ENCODE data around the gene METTL22.

METTL22 gene, protein sequence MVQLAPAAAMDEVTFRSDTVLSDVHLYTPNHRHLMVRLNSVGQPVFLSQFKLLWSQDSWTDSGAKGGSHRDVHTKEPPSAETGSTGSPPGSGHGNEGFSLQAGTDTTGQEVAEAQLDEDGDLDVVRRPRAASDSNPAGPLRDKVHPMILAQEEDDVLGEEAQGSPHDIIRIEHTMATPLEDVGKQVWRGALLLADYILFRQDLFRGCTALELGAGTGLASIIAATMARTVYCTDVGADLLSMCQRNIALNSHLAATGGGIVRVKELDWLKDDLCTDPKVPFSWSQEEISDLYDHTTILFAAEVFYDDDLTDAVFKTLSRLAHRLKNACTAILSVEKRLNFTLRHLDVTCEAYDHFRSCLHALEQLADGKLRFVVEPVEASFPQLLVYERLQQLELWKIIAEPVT

GRCh38 chr16:8621572-8622314 lies at the start of gene METTL22:
Gene METTL22, plus strand, starts transcription at chr16:8621698. Its CDS starts 3,968 bp downstream, at chr16:8625666.
- peak within 1 kb of the TSS; percentile 90 for H3K27ac ChIP-seq (ENCODE audit: low read length)
- no peaks in the 10 kb centered on the region for H3K27me3 ChIP-seq (ENCODE audit: low read depth, low read length)
- H3K36me3 ChIP-seq (ENCODE audit: control insufficient read depth in 1 of 2, insufficient read depth in 2 of 2, low read length in 2 of 2): peaks cover 9 to 13% of the 10 kb centered on the region in 2 donors
- H3K4me3 ChIP-seq (ENCODE audit: low read depth in 1 of 2, low read length in 2 of 2): peak within 1 kb of the TSS; percentile 96 to 97
- H3K4me1 ChIP-seq (ENCODE audit: control insufficient read depth in 1 of 2, insufficient read depth in 2 of 2, low read length in 2 of 2): peaks cover 0 to 17% of the 10 kb centered on the region in 2 donors
- H3K9me3 ChIP-seq (ENCODE audit: control insufficient read depth in 1 of 2, low read length in 2 of 2): no peaks in the 10 kb centered on the region

- no peak overlapping the region for H3K4me3 ChIP-seq (ENCODE audit: low read depth in 1 of 2, low read length in 2 of 2)
- H3K4me1 ChIP-seq (ENCODE audit: control insufficient read depth in 1 of 2, insufficient read depth in 2 of 2, low read length in 2 of 2): no peaks in the 10 kb centered on the region
- peaks cover 5% of the 10 kb centered on the region for H3K27me3 ChIP-seq (ENCODE audit: low read depth, low read length)
- no peak overlapping the region for H3K27ac ChIP-seq (ENCODE audit: low read length)
- no peaks in the 10 kb centered on the region for H3K36me3 ChIP-seq (ENCODE audit: control insufficient read depth in 1 of 2, insufficient read depth in 2 of 2, low read length in 2 of 2)
- H3K9me3 ChIP-seq (ENCODE audit: control insufficient read depth in 1 of 2, low read length in 2 of 2): no peaks in the 10 kb centered on the region
Observed at GRCh38 chr16:8572063-8572918, 49.2 kb upstream of the METTL22 start.

DNA sequence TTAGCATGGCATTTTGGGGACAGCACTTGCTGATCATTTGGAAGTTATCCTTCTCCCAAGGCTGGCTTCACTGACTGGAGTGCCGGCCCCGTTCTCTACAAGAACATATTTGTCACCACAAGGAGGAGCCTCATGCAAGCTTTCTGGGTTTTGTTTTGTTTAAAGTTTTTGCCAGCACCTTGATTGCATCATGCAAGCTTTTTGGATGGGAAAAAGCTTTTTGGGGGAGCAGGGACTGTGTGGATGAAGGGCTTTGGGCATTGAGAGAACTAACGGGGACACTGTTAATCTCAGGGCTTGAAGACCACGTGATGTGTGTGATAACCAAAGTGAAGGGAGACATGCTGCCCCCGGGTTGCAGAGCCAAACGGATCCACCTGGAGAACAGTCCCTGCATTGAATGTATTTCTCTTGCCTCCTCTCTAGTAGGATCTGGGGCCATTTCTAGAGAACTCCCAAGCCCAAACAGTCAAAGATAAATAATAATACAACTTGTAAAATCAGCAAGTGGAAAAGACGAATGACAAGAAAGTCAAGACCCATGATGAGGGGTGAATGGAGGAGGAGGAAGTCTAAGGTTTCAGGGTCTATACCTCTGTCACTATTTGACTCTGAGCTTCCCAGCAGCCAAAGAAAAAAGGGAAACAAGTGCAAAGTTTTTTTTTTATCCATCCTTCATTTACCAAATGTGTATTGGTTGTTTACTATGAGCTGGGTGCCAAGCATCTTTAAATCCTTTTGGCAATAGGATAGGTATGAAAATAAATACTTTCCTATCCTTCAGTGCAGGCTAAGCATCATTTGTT lies 48.4 kb upstream of the METTL22 start:
- Histone ChIP-seq H3K4me3 (ENCODE audit: low read depth in 1 of 2, low read length in 2 of 2) (no peak overlapping the region), H3K4me1 (ENCODE audit: control insufficient read depth in 1 of 2, insufficient read depth in 2 of 2, low read length in 2 of 2) (no peaks in the 10 kb centered on the region), H3K27ac (ENCODE audit: low read length) (no peak overlapping the region), H3K27me3 (ENCODE audit: low read depth, low read length) (peaks cover 5% of the 10 kb centered on the region), H3K36me3 (ENCODE audit: control insufficient read depth in 1 of 2, insufficient read depth in 2 of 2, low read length in 2 of 2) (no peaks in the 10 kb centered on the region), H3K9me3 (ENCODE audit: control insufficient read depth in 1 of 2, low read length in 2 of 2) (no peaks in the 10 kb centered on the region)

DNA sequence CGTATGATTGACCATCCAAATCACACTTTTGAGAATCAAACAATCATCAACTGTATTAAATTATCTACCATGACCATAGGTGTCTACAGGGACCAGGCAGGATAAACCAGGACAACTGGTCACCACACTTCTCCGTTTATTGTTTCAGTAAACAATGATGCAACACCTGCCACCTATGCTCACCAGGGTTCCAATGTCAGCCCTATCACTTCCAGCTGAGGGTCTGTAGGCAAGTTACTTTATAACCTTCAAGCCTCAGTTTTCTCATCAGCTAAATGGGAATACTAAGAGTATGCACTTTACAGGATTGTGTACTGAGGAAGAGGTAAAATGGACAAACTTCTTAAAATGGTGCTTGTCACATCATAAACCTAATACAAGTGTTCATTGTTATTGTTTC lies 46.1 kb upstream of the METTL22 start:
- H3K9me3 ChIP-seq (ENCODE audit: control insufficient read depth in 1 of 2, low read length in 2 of 2): no peaks in the 10 kb centered on the region
- H3K4me3 ChIP-seq (ENCODE audit: low read depth in 1 of 2, low read length in 2 of 2): no peak overlapping the region
- H3K27me3 ChIP-seq (ENCODE audit: low read depth, low read length): no peaks in the 10 kb centered on the region
- H3K27ac ChIP-seq (ENCODE audit: low read length): no peak overlapping the region
- no peaks in the 10 kb centered on the region for H3K36me3 ChIP-seq (ENCODE audit: control insufficient read depth in 1 of 2, insufficient read depth in 2 of 2, low read length in 2 of 2)
- H3K4me1 ChIP-seq (ENCODE audit: control insufficient read depth in 1 of 2, insufficient read depth in 2 of 2, low read length in 2 of 2): no peaks in the 10 kb centered on the region

- no peak overlapping the region for H3K27ac ChIP-seq (ENCODE audit: low read length)
- no peaks in the 10 kb centered on the region for H3K36me3 ChIP-seq (ENCODE audit: control insufficient read depth in 1 of 2, insufficient read depth in 2 of 2, low read length in 2 of 2)
- no peaks in the 10 kb centered on the region for H3K4me1 ChIP-seq (ENCODE audit: control insufficient read depth in 1 of 2, insufficient read depth in 2 of 2, low read length in 2 of 2)
- no peaks in the 10 kb centered on the region for H3K27me3 ChIP-seq (ENCODE audit: low read depth, low read length)
- H3K4me3 ChIP-seq (ENCODE audit: low read depth in 1 of 2, low read length in 2 of 2): no peak overlapping the region
- H3K9me3 ChIP-seq (ENCODE audit: control insufficient read depth in 1 of 2, low read length in 2 of 2): no peaks in the 10 kb centered on the region
Observed at GRCh38 chr16:8576141-8577004, 45.1 kb upstream of the METTL22 start.

DNA sequence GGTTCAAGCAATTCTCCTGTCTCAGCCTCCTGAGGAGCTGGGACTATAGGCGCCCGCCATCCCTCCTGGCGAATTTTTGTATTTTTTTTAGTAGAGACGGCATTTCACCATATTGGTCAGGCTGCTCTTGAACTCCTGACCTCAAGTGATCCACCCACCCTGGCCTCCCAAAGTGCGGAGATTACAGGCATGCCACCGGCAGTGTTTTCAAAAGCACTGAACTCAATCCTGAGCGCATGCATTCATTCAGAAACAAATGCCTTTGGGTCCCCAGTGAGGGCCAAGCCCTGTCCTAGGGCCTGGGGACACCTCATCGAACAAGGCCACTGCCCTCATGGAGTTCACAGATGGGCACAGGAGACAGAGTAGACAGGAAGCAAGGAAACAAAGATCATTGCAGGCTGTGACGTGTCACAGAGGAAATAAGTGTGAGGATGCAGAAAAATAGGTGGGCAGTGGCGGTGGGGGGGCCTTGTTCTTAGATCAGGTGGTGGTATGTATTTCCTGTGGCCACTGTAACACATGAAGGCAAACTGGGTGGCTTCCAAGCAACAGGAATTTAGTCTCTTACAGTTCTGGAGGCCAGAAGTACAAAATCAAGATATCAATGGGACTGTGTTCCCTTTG lies 43.7 kb upstream of the METTL22 start:
- Histone ChIP-seq H3K9me3 (ENCODE audit: control insufficient read depth in 1 of 2, low read length in 2 of 2) (no peaks in the 10 kb centered on the region), H3K4me1 (ENCODE audit: control insufficient read depth in 1 of 2, insufficient read depth in 2 of 2, low read length in 2 of 2) (no peaks in the 10 kb centered on the region), H3K36me3 (ENCODE audit: control insufficient read depth in 1 of 2, insufficient read depth in 2 of 2, low read length in 2 of 2) (no peaks in the 10 kb centered on the region), H3K27me3 (ENCODE audit: low read depth, low read length) (no peaks in the 10 kb centered on the region), H3K4me3 (ENCODE audit: low read depth in 1 of 2, low read length in 2 of 2) (no peak overlapping the region), H3K27ac (ENCODE audit: low read length) (no peak overlapping the region)

DNA sequence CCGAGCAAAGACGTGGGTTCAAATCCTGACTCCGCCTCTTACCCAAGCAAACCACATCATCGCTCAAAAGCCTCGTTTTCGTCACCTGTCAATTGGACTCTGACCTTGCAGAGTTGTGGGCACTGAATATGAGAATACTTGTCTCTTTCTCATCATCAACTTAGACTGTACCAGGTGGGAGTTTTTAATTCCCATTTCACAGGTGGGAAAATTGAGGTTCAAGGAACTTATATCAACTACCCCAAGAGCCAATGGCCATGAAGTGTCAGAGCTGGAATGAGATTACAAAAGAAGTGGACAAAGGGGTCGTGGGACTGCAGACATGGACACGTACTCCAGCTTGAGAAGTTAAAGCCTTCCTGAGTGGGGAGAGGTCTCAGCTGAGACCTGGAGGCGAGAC lies 41.9 kb upstream of the METTL22 start:
- H3K4me3 ChIP-seq (ENCODE audit: low read depth in 1 of 2, low read length in 2 of 2): no peak overlapping the region
- H3K27ac ChIP-seq (ENCODE audit: low read length): no peak overlapping the region
- no peaks in the 10 kb centered on the region for H3K4me1 ChIP-seq (ENCODE audit: control insufficient read depth in 1 of 2, insufficient read depth in 2 of 2, low read length in 2 of 2)
- H3K27me3 ChIP-seq (ENCODE audit: low read depth, low read length): no peaks in the 10 kb centered on the region
- no peaks in the 10 kb centered on the region for H3K9me3 ChIP-seq (ENCODE audit: control insufficient read depth in 1 of 2, low read length in 2 of 2)
- no peaks in the 10 kb centered on the region for H3K36me3 ChIP-seq (ENCODE audit: control insufficient read depth in 1 of 2, insufficient read depth in 2 of 2, low read length in 2 of 2)

GRCh38 chr16:8581831-8582580 lies 39.5 kb upstream of the METTL22 start:
- H3K27ac ChIP-seq (ENCODE audit: low read length): no peak overlapping the region

DNA sequence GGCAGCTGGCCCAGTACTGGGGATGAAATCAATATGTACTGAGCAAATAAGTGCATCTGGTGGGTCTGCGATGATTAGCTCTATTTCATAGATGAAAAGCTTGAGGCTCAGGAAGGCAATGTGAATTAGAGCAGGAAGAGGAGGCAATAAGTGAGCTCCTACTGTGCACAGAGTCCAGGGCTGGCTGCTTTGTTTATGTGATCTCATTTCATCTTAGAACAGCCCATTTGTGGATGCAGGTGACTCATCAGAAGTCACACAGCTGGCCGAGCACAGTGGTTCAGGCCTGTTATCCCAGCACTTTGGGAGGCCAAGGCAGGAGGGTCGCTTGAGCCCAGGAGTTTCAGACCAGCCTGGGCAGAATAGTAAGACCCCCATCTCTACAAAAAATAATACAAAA lies 38.3 kb upstream of the METTL22 start:
- Histone ChIP-seq H3K27me3 (ENCODE audit: low read depth, low read length) (peaks cover 5% of the 10 kb centered on the region), H3K36me3 (ENCODE audit: control insufficient read depth in 1 of 2, insufficient read depth in 2 of 2, low read length in 2 of 2) (no peaks in the 10 kb centered on the region), H3K27ac (ENCODE audit: low read length) (no peak overlapping the region), H3K4me1 (ENCODE audit: control insufficient read depth in 1 of 2, insufficient read depth in 2 of 2, low read length in 2 of 2) (no peaks in the 10 kb centered on the region), H3K4me3 (ENCODE audit: low read depth in 1 of 2, low read length in 2 of 2) (no peak overlapping the region), H3K9me3 (ENCODE audit: control insufficient read depth in 1 of 2, low read length in 2 of 2) (no peaks in the 10 kb centered on the region)

More at GRCh38 chr16:8581831-8582580, 39.5 kb upstream of the METTL22 start:
- Histone ChIP-seq H3K27me3 (ENCODE audit: low read depth, low read length) (no peaks in the 10 kb centered on the region), H3K9me3 (ENCODE audit: control insufficient read depth in 1 of 2, low read length in 2 of 2) (no peaks in the 10 kb centered on the region), H3K36me3 (ENCODE audit: control insufficient read depth in 1 of 2, insufficient read depth in 2 of 2, low read length in 2 of 2) (no peaks in the 10 kb centered on the region), H3K4me3 (ENCODE audit: low read depth in 1 of 2, low read length in 2 of 2) (no peak overlapping the region), H3K4me1 (ENCODE audit: control insufficient read depth in 1 of 2, insufficient read depth in 2 of 2, low read length in 2 of 2) (no peaks in the 10 kb centered on the region)
